IMR-90 (cell line): ENCODE results near the gene RAP2C. TPM values are rescaled to one million over a fixed set of nuclear protein-coding genes. Genes with fewer than 3 reads are reported as not detected.

Experiments
- ATAC-seq: fragments of 200-7000 bp; cut with Tn5 transposase; 2 replicates; pipeline ENCODE4 v1.9.1; 2020; ENCODE audit warnings: low read depth, mild to moderate bottlenecking, moderate library complexity
- BruUV-seq: library from RNA; stranded (reverse); fragments of 400-500 nt; replicated peaks from 2 replicates; lab custom pipeline; 2021; lab: Mats Ljungman, UMichigan
- CTCF ChIA-PET: fragments of 300-600 bp; formaldehyde crosslinking; extraction: SDS; loops from one replicate; lab custom pipeline; 2021; ENCODE audit warnings: antibody characterized with exemption; lab: Yijun Ruan, JAX
- POLR2A ChIA-PET: fragments of 300-600 bp; sonication (Branson Sonifier 250); formaldehyde crosslinking; loops from one replicate; lab custom pipeline; 2022; ENCODE audit warnings: antibody characterized with exemption; ENCODE audit not compliant: unreplicated experiment; lab: Charles Lee
- DNase-seq: peaks from one replicate; pipeline ENCODE4 v3.0.0; 2013
- H2AFZ ChIP-seq: replicated peaks from 2 replicates; pipeline ENCODE3; 2013; ENCODE audit warnings: low read length, mild to moderate bottlenecking; ENCODE audit not compliant: poor library complexity
- H2AK5ac ChIP-seq: 2 replicates; pipeline ENCODE4 v1.6.1; 2013; ENCODE audit warnings: low read depth, low read length, inconsistent platforms
- H2AK9ac ChIP-seq: replicated peaks from 2 replicates; pipeline ENCODE3; 2013; ENCODE audit warnings: mild to moderate bottlenecking, low read depth, low read length, moderate library complexity; ENCODE audit not compliant: poor library complexity
- H2BK120ac ChIP-seq: 2 replicates; pipeline ENCODE4 v1.6.1; 2013; ENCODE audit warnings: low read depth, low read length, inconsistent platforms
- H2BK15ac ChIP-seq: 3 replicates; pipeline ENCODE4 v1.6.1; 2013; ENCODE audit warnings: low read depth, low read length, inconsistent platforms
- H2BK20ac ChIP-seq: 2 replicates; pipeline ENCODE4 v1.6.1; 2013; ENCODE audit warnings: low read depth, mild to moderate bottlenecking, inconsistent platforms, low read length, moderate library complexity
- H2BK5ac ChIP-seq: 2 replicates; pipeline ENCODE4 v1.6.1; 2013; ENCODE audit warnings: mild to moderate bottlenecking, low read depth, low read length, inconsistent platforms; ENCODE audit not compliant: poor library complexity, severe bottlenecking
- H3K14ac ChIP-seq: replicated peaks from 2 replicates; pipeline ENCODE4 v1.6.1; 2013; ENCODE audit warnings: low read depth, low read length, inconsistent platforms
- H3K18ac ChIP-seq: 2 replicates; pipeline ENCODE4 v1.6.1; 2013; ENCODE audit warnings: low read depth, low read length, control low read depth
- H3K23ac ChIP-seq: 2 replicates; pipeline ENCODE4 v1.6.1; 2013; ENCODE audit warnings: low read depth, low read length, inconsistent platforms
- H3K27ac ChIP-seq: 2 replicates; pipeline ENCODE4 v1.5.1; 2013; ENCODE audit warnings: mild to moderate bottlenecking, control low read depth, low read length; ENCODE audit not compliant: insufficient read depth
- H3K27me3 ChIP-seq: 2 replicates; pipeline ENCODE4 v1.6.1; 2013; ENCODE audit warnings: low read length; ENCODE audit not compliant: control insufficient read depth, insufficient read depth
- H3K36me3 ChIP-seq: 2 replicates; pipeline ENCODE4 v1.6.1; 2013; ENCODE audit warnings: low read length, mixed read lengths; ENCODE audit not compliant: control insufficient read depth, insufficient read depth
- H3K4ac ChIP-seq: 2 replicates; pipeline ENCODE4 v1.6.1; 2013; ENCODE audit warnings: low read depth, low read length, inconsistent platforms
- H3K4me1 ChIP-seq: 2 replicates; pipeline ENCODE4 v1.6.1; 2013; ENCODE audit warnings: low read length, mixed read lengths; ENCODE audit not compliant: control insufficient read depth, insufficient read depth
- H3K4me2 ChIP-seq: 2 replicates; pipeline ENCODE4 v1.6.1; 2013; ENCODE audit warnings: low read depth, mild to moderate bottlenecking, control low read depth, low read length, moderate library complexity
- H3K4me3 ChIP-seq: 2 replicates; pipeline ENCODE4 v1.5.1; 2013; ENCODE audit warnings: low read depth, mild to moderate bottlenecking, control low read depth, low read length, moderate library complexity; ENCODE audit not compliant: insufficient read depth
- H3K56ac ChIP-seq: 2 replicates; pipeline ENCODE4 v1.6.1; 2013; ENCODE audit warnings: low read length, inconsistent platforms; ENCODE audit not compliant: insufficient read depth; ENCODE audit errors: extremely low read depth
- H3K79me1 ChIP-seq, 2 experiments: 2 replicates each; pipeline ENCODE4 v1.6.1; 2013; ENCODE audit warnings: low read length in 2 of 2, inconsistent platforms in 1 of 2, low read depth in 1 of 2
- H3K9ac ChIP-seq: 2 replicates; pipeline ENCODE4 v1.6.1; 2013; ENCODE audit warnings: low read depth, low read length, control low read depth
- H3K9me1 ChIP-seq: 2 replicates; pipeline ENCODE4 v1.6.1; 2013; ENCODE audit warnings: low read length, inconsistent platforms; ENCODE audit not compliant: insufficient read depth
- H3K9me3 ChIP-seq: 2 replicates; pipeline ENCODE4 v1.6.1; 2013; ENCODE audit warnings: low read length; ENCODE audit not compliant: control insufficient read depth, insufficient read depth
- H4K20me1 ChIP-seq: 2 replicates; pipeline ENCODE4 v1.6.1; 2013; ENCODE audit warnings: low read length, inconsistent platforms; ENCODE audit not compliant: insufficient read depth
- H4K5ac ChIP-seq: 2 replicates; pipeline ENCODE4 v1.6.1; 2013; ENCODE audit warnings: mild to moderate bottlenecking, low read depth, low read length, control low read depth
- H4K8ac ChIP-seq, 2 experiments: 2 replicates each; pipeline ENCODE4 v1.6.1; 2013; ENCODE audit warnings: low read depth in 2 of 2, low read length in 2 of 2, control low read depth in 1 of 2, inconsistent platforms in 1 of 2
- H4K91ac ChIP-seq: 2 replicates; pipeline ENCODE4 v1.6.1; 2013; ENCODE audit warnings: low read depth, low read length, inconsistent platforms; ENCODE audit not compliant: insufficient read depth
- BHLHE40 ChIP-seq: fragments of 150-350 bp; IDR thresholded peaks from 2 replicates; pipeline ENCODE4 v1.6.1; 2016; ENCODE audit warnings: mild to moderate bottlenecking, low read depth, low read length
- CHD1 ChIP-seq: IDR thresholded peaks from 2 replicates; pipeline ENCODE4 v1.6.1; 2012; ENCODE audit warnings: low read depth, low read length, improper control_type of control experiment
- CTCF ChIP-seq: conservative IDR thresholded peaks from 2 replicates; pipeline ENCODE4 v1.5.1; 2012; ENCODE audit warnings: mild to moderate bottlenecking, low read depth, low read length, improper control_type of control experiment
- NFE2L2 ChIP-seq: fragments of 150-350 bp; IDR thresholded peaks from 2 replicates; pipeline ENCODE4 v1.6.1; 2016; ENCODE audit warnings: low read depth, mild to moderate bottlenecking, low read length
- POLR2A ChIP-seq: IDR thresholded peaks from 2 replicates; pipeline ENCODE4 v1.6.1; 2012; ENCODE audit warnings: mild to moderate bottlenecking, low read depth, low read length
- RFX5 ChIP-seq: IDR thresholded peaks from 2 replicates; pipeline ENCODE4 v1.8.0; 2012; ENCODE audit warnings: low read depth, mild to moderate bottlenecking, low read length, moderate library complexity
- SMC3 ChIP-seq: fragments of 150-350 bp; IDR thresholded peaks from 2 replicates; pipeline ENCODE4 v1.6.1; 2016; ENCODE audit warnings: low read depth, mild to moderate bottlenecking, antibody characterized with exemption, low read length, moderate library complexity
- WGBS, 2 experiments: methylation state at CpG; one replicate each; pipeline versions ENCODE4 v1.1.5 to v1.1.7; 2013; ENCODE audit warnings: missing lambda C conversion rate in 2 of 2; ENCODE audit not compliant: insufficient read length in 1 of 2; ENCODE audit errors: extremely low coverage in 2 of 2; 5-methylcytosine and 5-hydroxymethylcytosine counted together
- dilution Hi-C: fragments of 300-500 bp; cut with HindIII; formaldehyde crosslinking; loops from one replicate; pipeline ENCODE4 v1.14.3; 2018; ENCODE audit warnings: low sequenced_read_pairs; ENCODE audit not compliant: unreplicated experiment
- in situ Hi-C: fragments of 300-500 bp; cut with MboI; formaldehyde crosslinking; loops from 3 replicates; pipeline ENCODE4 v1.14.3; 2019; ENCODE audit warnings: low sequenced_read_pairs, inconsistent platforms, mixed read lengths
- intact Hi-C: fragments of 100-400 bp; cut with micrococcal nuclease; formaldehyde crosslinking; loops from 2 replicates; pipeline ENCODE4 v1.10.0; 2022
- polyA plus RNA-seq, 3 experiments: library from polyadenylated mRNA; depleted of rRNA; stranded (reverse); fragments of >200 nt; gene quantifications; 2 replicates each; pipeline ENCODE4 v1.2.3, GENCODE V29; 2012; ENCODE audit warnings: low replicate concordance in 1 of 3
- total RNA-seq: library from RNA; depleted of rRNA; stranded (reverse); fragments of >200 nt; gene quantifications from 2 replicates; pipeline ENCODE4 v1.2.3, GENCODE V29; 2012

The RAP2C gene
- total and polyA plus RNA-seq, 2 of the 4 experiments (the other 2 are of a cell fraction): 7.6 to 24.9 TPM

- ChIA-PET POLR2A (no interaction called here), CTCF (no interaction called here)
- Histone ChIP-seq H3K27me3 (peaks cover 7% of the 10 kb centered on the region), H3K23ac (no peak overlapping the region), H4K5ac (no peak overlapping the region), H4K91ac (no peak overlapping the region), H3K4me2 (no peak overlapping the region), H2BK5ac (no peak overlapping the region), H3K4me3 (no peak overlapping the region), H3K18ac (no peak overlapping the region), H3K9me1 (no peaks in the 10 kb centered on the region), H4K20me1 (no peaks in the 10 kb centered on the region), H3K27ac (no peak overlapping the region), H2AK9ac (no peak overlapping the region), H3K36me3 (no peaks in the 10 kb centered on the region), H3K4me1 (no peaks in the 10 kb centered on the region), H2BK15ac (no peak overlapping the region), H2BK120ac (no peak overlapping the region), H3K56ac (no peak overlapping the region), H4K8ac (no peak overlapping the region), H3K4ac (no peak overlapping the region), H2AK5ac (no peak overlapping the region), H3K9me3 (no peaks in the 10 kb centered on the region), H3K79me1 (no peaks in the 10 kb centered on the region), H3K9ac (no peak overlapping the region), H2BK20ac (no peak overlapping the region), H3K14ac (no peak overlapping the region), H2AFZ (no peak overlapping the region)
- no peak for TF ChIP-seq RFX5
- no peak for TF ChIP-seq CHD1
- no peak for TF ChIP-seq CTCF
- no peak for TF ChIP-seq POLR2A
- TF ChIP-seq NFE2L2: no peak
- TF ChIP-seq BHLHE40: no peak
- no peak for TF ChIP-seq SMC3
- DNase-seq (no peak), ATAC-seq (no peak)
- intact Hi-C loops (no loop called here), in situ Hi-C loops (no loop called here), dilution Hi-C loops (no loop called here)
- BruUV-seq: no TSS peak
- WGBS, 2 experiments: no CpG with 5 or more reads among the region's 1 CpG
Observed at GRCh38 chrX:132173647-132174046, 45.6 kb downstream of the RAP2C start.
